ENCODE measurements around the gene COPZ2. TPM values are rescaled to one million over a fixed set of nuclear protein-coding genes. Genes with fewer than 3 reads are reported as not detected.

COPZ2 gene
- total and polyA plus RNA-seq, 9 of the 15 experiments (the other 6 are each of a cell fraction or from before 2014, with no cell fraction given): 0.22 to 0.49 TPM; not detected in 7

GRCh38 chr17:47982091-47982617, 55.4 kb downstream of the COPZ2 start (continued):
- TF ChIP-seq MLLT1 (IDR thresholded peaks at IDR 0.05) (no peak), CBFA2T3 (IDR thresholded peaks at IDR 0.05) (peak; percentile 64), ZC3H4 (CRISPR knock-in tag; IDR thresholded peaks at IDR 0.05; ENCODE audit: borderline replicate concordance) (no peak), TRIM28 (IDR thresholded peaks at IDR 0.05) (peak; percentile 63; the same call in 1 of the 2 replicates), ZBTB12 (CRISPR knock-in tag; IDR thresholded peaks at IDR 0.05) (no peak), MEIS2 (IDR thresholded peaks at IDR 0.05; ENCODE audit: partially characterized antibody) (peak; percentile 100), KDM5B (IDR thresholded peaks at IDR 0.05; ENCODE audit: insufficient replicate concordance, low read depth, low read length) (peak; percentile 17), NONO (IDR thresholded peaks at IDR 0.05; ENCODE audit: low read depth in 2 of 2, low read length in 1 of 2) (no peak), USF1 (CRISPR knock-in tag; IDR thresholded peaks at IDR 0.05) (no peak), MAZ (CRISPR knock-in tag; conservative IDR thresholded peaks at IDR 0.05 in 1 of 2, IDR thresholded peaks at IDR 0.05 in 1 of 2) (peak; percentile 43 to 83; a peak in 1 of 4 replicates), PTBP1 (IDR thresholded peaks at IDR 0.05; ENCODE audit: low read depth, low read length) (no peak), EP300 (IDR thresholded peaks at IDR 0.05; ENCODE audit: low read length) (peak; percentile 75), TCF7 (IDR thresholded peaks at IDR 0.05; ENCODE audit: borderline replicate concordance) (0 out of 2 replicates have a peak, but pooled peaks have one; percentile 8), RNF219 (CRISPR knock-in tag; IDR thresholded peaks at IDR 0.05) (no peak), CCNT2 (IDR thresholded peaks at IDR 0.05; ENCODE audit: borderline replicate concordance, extremely low read depth, insufficient read length, low read depth, low read length) (peak; percentile 39), DMBX1 (CRISPR knock-in tag; IDR thresholded peaks at IDR 0.05; ENCODE audit: borderline replicate concordance) (peak; percentile 25; the same call in 1 of the 2 replicates), XRCC4 (IDR thresholded peaks at IDR 0.05; ENCODE audit: extremely low read depth, insufficient read depth, insufficient read length) (no peak), ZNF263 (CRISPR knock-in tag; IDR thresholded peaks at IDR 0.05; ENCODE audit: borderline replicate concordance) (peak; percentile 19; the same call in 1 of the 2 replicates), LEF1 (IDR thresholded peaks at IDR 0.05) (peak; percentile 94), CLOCK (CRISPR knock-in tag; IDR thresholded peaks at IDR 0.05; ENCODE audit: borderline replicate concordance) (no peak)

Measured in K562 (cell line).